Stimulated activated CD8-positive, alpha-beta memory T cell treated with anti-CD3 and anti-CD28 coated beads, Interleukin-2, amount 100 ng/mL, for 48 hours (primary cell): ENCODE measurements around the gene CAPN15.

Experiments used
- DNase-seq, 2 donors: peaks; one replicate each; pipeline ENCODE4 v3.0.0-alpha.2; 2020; ENCODE audit warnings: low read depth in 2 of 2

The CAPN15 gene

DNA sequence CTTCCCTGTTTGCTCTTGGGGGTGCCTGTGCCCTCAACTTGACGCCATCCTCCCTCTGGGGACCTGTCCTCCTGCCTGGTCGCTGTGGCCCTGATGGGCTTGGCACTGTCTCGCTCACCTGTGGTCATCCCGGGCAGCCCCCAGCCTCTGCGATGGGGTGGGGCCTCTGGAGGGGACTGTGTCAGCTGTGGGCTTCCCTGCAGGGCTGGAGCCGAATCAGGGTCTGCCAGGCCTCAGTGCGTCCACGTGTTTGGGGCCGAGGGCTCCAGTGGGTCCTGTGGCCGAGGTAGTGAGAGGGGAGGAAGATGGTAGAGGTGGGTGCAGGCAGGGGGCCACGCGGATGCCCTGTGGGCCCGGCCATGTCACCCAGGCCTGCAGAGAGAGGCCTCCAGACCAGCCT is 50.3 kb downstream of the CAPN15 start:
- DNase-seq, result no peak

DNA sequence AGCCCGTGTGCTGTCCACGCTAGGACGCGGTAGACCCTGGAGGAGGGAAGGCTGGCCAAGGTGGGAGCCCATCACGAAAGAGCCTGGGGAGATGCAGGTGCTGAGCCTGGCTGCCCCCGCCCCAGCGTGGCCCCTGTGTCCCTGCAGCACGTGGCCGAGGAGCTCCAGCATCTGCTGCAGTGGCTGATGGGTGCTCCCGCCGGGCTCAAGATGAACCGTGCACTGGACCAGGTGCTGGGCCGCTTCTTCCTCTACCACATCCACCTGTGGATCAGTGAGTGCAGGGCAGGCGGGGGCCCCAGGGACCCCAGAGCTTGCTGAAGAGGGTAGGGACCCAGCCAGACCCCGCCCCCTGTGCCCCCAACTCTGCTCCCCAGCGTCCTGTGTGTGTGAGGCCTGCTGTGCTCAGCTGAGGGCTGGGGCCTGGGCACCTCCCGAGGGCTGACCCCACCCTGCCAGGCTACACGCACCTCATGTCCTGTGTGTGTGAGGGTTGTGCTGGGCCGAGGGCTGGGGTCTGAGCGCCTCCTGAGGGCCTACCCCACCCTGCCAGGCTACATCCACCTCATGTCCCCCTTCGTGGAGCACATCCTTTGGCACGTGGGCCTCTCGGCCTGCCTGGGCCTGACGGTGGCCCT is 50.8 kb downstream of the CAPN15 start:
- no peak for DNase-seq

DNA sequence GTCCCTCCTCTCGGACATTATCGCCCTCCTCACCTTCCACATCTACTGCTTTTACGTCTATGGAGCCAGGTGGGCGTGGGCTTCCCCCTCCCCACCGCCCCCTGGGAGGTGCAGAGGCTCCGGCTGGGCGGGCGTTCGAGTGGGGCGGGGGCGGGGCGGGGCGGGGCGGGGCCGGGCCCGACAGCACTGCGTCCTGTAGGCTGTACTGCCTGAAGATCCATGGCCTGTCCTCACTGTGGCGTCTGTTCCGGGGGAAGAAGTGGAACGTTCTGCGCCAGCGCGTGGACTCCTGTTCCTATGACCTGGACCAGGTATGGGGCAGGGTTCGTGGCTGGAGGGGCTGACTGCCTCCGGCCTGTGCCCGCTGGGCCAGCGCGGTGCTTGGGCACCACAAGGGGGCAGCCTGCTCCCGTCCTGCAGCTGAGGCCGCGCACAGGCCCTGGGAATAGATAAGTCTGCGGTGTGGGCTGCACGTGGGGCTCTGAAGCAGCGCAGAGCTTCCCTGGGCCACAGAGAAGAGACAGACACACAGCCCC is 51.4 kb downstream of the CAPN15 start:
- peak; percentile 36 to 56 for DNase-seq

GRCh38 chr16:580141-580945 is 52.8 kb downstream of the CAPN15 start:
- DNase-seq, result no peak

- DNase-seq, result no peak
These were observed 53.5 kb downstream of the CAPN15 start for GRCh38 chr16:580946-581498.

GRCh38 chr16:582218-582613 is 54.7 kb downstream of the CAPN15 start:
- DNase-seq, result no peak

GRCh38 chr16:582614-583331 is 55.3 kb downstream of the CAPN15 start:
- no peak for DNase-seq

- no peak for DNase-seq
These were observed 55.9 kb downstream of the CAPN15 start for GRCh38 chr16:583470-583814.

GRCh38 chr16:583815-584591 is 56.5 kb downstream of the CAPN15 start:
- no peak for DNase-seq

DNA sequence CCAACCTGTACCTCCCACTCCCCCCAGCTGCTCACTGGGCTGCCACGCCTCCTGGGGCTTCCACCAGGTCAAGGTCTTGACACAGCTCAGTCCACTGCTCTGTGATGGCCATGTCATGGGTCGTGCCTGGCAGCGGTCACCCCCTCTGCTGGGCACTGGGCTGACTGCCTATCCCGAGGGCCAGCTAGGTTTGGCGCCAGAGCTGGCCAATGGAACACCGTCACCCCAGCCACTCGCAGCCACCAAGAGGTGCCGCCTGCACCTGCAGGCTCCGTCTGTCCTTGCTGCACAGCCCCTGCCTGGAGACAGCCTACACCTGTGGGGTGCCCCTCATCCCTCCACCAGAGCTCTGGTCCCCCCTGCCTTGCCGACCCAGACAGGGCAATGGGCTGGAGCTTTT is 57.8 kb downstream of the CAPN15 start:
- no peak for DNase-seq

GRCh38 chr16:586047-586644 is 58.6 kb downstream of the CAPN15 start:
- DNase-seq, result no peak

DNA sequence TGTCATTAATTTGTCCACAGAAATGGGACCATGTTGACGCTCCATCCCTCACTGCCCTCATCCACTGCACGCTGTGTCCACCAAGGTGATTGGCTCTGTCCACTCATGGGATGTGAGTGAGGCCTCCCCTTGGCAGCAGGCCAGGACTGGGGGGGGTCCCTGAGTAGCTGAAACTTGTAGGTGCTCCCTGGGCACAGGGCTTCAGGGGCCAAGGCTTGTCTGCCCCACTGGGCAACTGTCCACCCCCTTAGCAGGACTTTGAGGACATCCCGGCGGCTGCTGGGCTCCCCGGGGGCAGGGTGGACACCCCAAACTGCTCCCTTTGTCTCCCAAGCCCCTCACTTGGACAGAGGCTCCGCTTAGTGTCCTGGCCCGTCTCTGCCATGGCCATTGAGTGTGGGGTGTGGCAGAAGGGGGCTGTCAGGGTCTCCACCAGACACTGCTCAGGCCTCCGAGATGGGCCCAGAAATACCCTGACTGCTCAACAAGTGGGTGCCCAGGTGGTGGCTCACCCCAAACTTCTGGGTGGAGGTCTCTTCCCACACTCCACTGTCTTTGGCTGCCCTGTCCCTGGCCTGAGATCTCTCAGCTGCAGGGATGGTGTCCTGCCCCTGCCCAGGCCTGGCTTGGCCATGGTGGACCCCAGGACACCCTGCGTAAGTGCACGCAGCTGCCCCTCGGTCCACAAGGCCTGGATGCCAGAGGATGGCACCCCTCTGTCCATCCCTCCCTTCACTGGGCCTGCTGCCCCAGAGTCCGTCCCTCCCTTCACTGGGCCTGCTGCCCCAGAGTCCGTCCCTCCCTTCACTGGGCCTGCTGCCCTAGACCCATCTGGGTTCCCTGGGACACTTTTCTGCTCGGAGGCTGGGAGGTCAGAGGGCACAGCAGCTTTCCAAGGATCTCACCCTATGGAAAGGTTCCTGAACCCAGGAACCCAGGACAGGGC is 59.4 kb downstream of the CAPN15 start:
- no peak for DNase-seq

- peak; percentile 32 to 46 for DNase-seq
These were observed 61.1 kb downstream of the CAPN15 start for GRCh38 chr16:588639-588888.

GRCh38 chr16:588889-589657 is 61.6 kb downstream of the CAPN15 start:
- peak; percentile 94 to 96 for DNase-seq

- DNase-seq, result peak; percentile 98 to 99
These were observed 62.2 kb downstream of the CAPN15 start, which contains the start of gene RAB40C for GRCh38 chr16:589658-590187. Gene RAB40C (plus strand): TSS chr16:590066. CDS start chr16:590292, 226 bp downstream.

- no peak for DNase-seq
These were observed 62.8 kb downstream of the CAPN15 start for GRCh38 chr16:590188-590814.

GRCh38 chr16:590815-591200 is 63.3 kb downstream of the CAPN15 start:
- no peak for DNase-seq

DNA sequence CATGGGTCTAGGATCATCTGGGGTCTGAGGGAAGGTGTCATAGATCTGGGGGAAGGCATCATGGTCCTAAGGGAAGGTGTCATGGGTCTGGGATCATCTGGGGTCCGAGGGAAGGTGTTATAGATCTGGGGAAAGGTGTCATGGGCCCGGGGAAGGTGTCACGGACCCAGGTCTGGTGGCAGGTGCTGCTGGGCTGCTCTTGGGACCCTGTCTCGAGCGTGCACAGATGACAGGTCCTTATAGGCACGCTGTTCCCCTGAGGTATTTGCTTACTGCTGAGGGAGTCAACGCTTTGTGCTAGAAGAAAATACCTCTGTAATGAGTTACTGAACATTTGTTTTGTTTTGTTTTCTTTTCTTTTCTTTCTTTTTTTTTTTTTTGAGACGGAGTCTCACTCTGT is 63.7 kb downstream of the CAPN15 start:
- DNase-seq, result no peak
